GM19023 (cell line): ENCODE results near the gene SLCO1B1.

Source experiments
- ATAC-seq: cut with Tn5 transposase; IDR thresholded peaks from one replicate; pipeline ENCODE4 v1.9.1; 2021; ENCODE audit warnings: mild to moderate bottlenecking, moderate library complexity; ENCODE audit not compliant: unreplicated experiment

Gene SLCO1B1

DNA sequence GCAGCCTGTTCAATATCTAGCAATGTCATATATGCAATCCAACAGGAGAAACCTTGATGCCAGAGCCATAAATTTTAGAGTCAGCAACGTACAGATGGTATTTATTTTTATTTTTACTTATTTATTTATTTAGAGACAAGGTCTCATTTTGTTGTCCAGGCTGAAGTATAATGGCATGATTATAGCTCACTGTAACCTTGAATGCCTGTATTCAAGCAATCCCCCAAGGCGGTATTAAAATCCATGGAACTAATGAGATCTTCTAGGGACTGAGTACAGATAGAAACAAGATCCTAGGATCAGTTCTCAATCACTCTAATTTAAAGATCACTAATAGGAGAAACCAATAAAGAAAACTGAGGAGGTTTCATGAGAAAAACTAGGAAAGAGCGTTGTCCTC is 89.3 kb downstream of the SLCO1B1 start:
- no peak for ATAC-seq

GRCh38 chr12:21221072-21221471 is 90.1 kb downstream of the SLCO1B1 start:
- ATAC-seq, result no peak

GRCh38 chr12:21221778-21222177 is 90.8 kb downstream of the SLCO1B1 start:
- ATAC-seq, result no peak

- ATAC-seq, result no peak
These were observed 92.9 kb downstream of the SLCO1B1 start for GRCh38 chr12:21223930-21224329.

GRCh38 chr12:21234395-21234794 is 103.4 kb downstream of the SLCO1B1 start:
- no peak for ATAC-seq

DNA sequence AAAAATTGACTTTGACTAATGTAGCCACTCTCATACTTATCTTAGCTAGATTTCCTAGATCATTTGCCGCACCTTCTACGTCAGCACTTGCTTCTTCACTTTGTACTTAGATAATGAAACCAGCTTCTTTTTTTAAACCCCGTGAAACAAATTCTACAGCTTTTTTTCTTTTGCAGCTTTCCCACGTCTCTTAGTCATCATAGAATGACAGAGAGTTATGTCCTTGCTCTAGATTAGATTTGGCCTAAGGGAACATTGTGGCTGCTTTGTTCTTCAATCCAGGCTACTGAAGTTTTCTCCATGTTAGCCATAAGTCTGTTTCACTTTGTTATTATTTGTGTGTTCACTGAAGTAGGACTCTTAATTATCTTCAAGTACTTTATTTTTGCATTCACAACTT is 108.9 kb downstream of the SLCO1B1 start:
- ATAC-seq, result no peak

- ATAC-seq, result peak; percentile 62
These were observed 117.7 kb downstream of the SLCO1B1 start for GRCh38 chr12:21248679-21249078.

DNA sequence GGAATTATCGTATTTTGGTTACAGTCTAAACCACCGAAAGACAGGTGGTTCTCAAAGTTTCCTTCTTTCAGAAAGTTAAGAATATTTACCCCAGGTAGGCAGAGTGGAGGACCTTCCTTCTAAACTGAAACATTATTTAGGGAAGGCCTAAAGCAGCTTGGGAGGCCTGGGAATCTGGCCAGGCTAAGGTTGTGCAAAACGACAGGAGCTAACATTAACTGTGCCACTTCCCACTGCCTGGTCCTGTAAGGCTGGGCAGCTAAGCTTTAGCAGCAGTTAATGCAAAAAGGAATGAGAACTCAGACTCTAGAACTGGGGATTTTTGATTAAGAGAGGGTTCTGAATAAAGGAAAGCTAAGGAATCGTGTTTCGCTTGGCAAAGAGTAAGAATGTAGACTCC is 121.1 kb downstream of the SLCO1B1 start:
- ATAC-seq, result no peak

DNA sequence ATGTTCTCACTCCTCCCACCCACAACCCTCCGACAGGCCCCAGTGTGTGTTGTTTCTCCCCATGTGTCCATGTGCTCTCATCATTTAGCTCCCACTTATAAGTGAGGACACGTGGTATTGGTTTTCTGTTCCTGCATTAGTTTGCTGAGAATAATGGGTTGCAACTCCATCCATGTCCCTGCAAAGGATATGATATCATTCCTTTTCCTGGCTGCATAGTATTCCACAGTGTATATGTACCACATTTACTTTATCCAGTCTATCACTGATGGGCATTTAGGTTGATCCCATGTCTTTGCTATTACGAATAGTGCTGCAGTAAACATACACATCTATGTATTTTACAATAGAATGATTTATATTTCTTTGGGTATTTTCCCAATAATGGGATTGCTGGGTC is 126.2 kb downstream of the SLCO1B1 start:
- ATAC-seq, result no peak

- no peak for ATAC-seq
These were observed 133.2 kb downstream of the SLCO1B1 start for GRCh38 chr12:21264232-21264631.

GRCh38 chr12:21265932-21266331 is 134.9 kb downstream of the SLCO1B1 start:
- no peak for ATAC-seq

- ATAC-seq, result no peak
These were observed 145.8 kb downstream of the SLCO1B1 start for GRCh38 chr12:21276826-21277225.
